Skin of body (tissue), 2 donors: ENCODE results near the gene FBXO21. TPM values are rescaled to one million over a fixed set of nuclear protein-coding genes. Genes with fewer than 3 reads are reported as not detected.
"Not testable (repeated sequence)": the region's sequence is repeated elsewhere in the genome, so short reads cannot be mapped to it uniquely, and the experiment has no call there.

Experiments
- DNase-seq: peaks from one replicate; lab custom pipeline; 2025; lab: John Stamatoyannopoulos, UW
- total RNA-seq: library from RNA; depleted of rRNA; stranded (reverse); fragments of >200 nt; gene quantifications from one replicate; pipeline ENCODE4 v1.2.3, GENCODE V29; 2014

FBXO21 gene
- total RNA-seq, 1 donor from 2014 or later: 58.3 TPM

GRCh38 chr12:117104003-117104402, 86.3 kb downstream of the FBXO21 start:
- not testable (repeated sequence) for DNase-seq

GRCh38 chr12:117102800-117103181, 87.5 kb downstream of the FBXO21 start:
- no peak for DNase-seq

- no peak for DNase-seq
Observed at GRCh38 chr12:117101953-117102799, 88.1 kb downstream of the FBXO21 start.

- DNase-seq: no peak
Observed at GRCh38 chr12:117100851-117101673, 89.2 kb downstream of the FBXO21 start.

- no peak for DNase-seq
Observed at GRCh38 chr12:117100251-117100650, 90.0 kb downstream of the FBXO21 start.

GRCh38 chr12:117098361-117099217, 91.7 kb downstream of the FBXO21 start:
- no peak for DNase-seq

- DNase-seq: no peak
Observed at GRCh38 chr12:117098024-117098360, 92.3 kb downstream of the FBXO21 start.

GRCh38 chr12:117097159-117097558, 93.1 kb downstream of the FBXO21 start:
- no peak for DNase-seq

- no peak for DNase-seq
Observed at GRCh38 chr12:117096501-117097042, 93.7 kb downstream of the FBXO21 start.

- not testable (repeated sequence) for DNase-seq
Observed at GRCh38 chr12:117095191-117095590, 95.1 kb downstream of the FBXO21 start.

- DNase-seq: no peak
Observed at GRCh38 chr12:117093918-117094630, 96.2 kb downstream of the FBXO21 start.

GRCh38 chr12:117093431-117093830, 96.8 kb downstream of the FBXO21 start:
- no peak for DNase-seq

- no peak for DNase-seq
Observed at GRCh38 chr12:117092886-117093285, 97.4 kb downstream of the FBXO21 start.

- no peak for DNase-seq
Observed at GRCh38 chr12:117092511-117092780, 97.8 kb downstream of the FBXO21 start.

Other genes starting within 250 kb of the FBXO21 start
- gene TESC, start 91.1 kb downstream of the FBXO21 start, total RNA-seq: 9.8 TPM
- gene NOS1, start 171.2 kb upstream of the FBXO21 start, total RNA-seq: 1.7 TPM